SK-N-SH (cell line): ENCODE data around the gene PAPOLA. TPM values are rescaled to one million over a fixed set of nuclear protein-coding genes. Genes with fewer than 3 reads are reported as not detected.
A peak's percentile ranks its signal among the peaks of the same experiment; 100 is the strongest.

ENCODE experiments used
- CTCF ChIA-PET: fragments of 300-600, 350-600 bp; formaldehyde crosslinking; extraction: SDS; loops from one replicate; lab custom pipeline; 2021; lab: Yijun Ruan, JAX
- POLR2A ChIA-PET: fragments of 350-600 bp; sonication (Branson Sonifier 250); formaldehyde crosslinking; extraction: SDS; loops from one replicate; lab custom pipeline; 2020; ENCODE audit warnings: antibody characterized with exemption, inconsistent platforms; lab: Yijun Ruan, JAX
- DNase-seq: peaks from one replicate; pipeline ENCODE4 v3.0.0; 2012
- H2AFZ ChIP-seq: fragments of 200-600 bp; sonication (generic); 2 replicates; pipeline ENCODE4 v1.8.1; 2016; ENCODE audit warnings: antibody characterized with exemption, mild to moderate bottlenecking, low read depth
- H3F3A ChIP-seq: fragments of 200-600 bp; sonication (generic); replicated peaks from 2 replicates; pipeline ENCODE3; 2016; ENCODE audit warnings: antibody characterized with exemption, mild to moderate bottlenecking; ENCODE audit not compliant: insufficient read depth
- H3K27ac ChIP-seq, 2 experiments: fragments of 200-500 bp in 1 of 2; fragments of 200-600 bp in 1 of 2; sonication (Bioruptor generic) in 1 of 2; sonication (generic), shearing (Covaris generic) in 1 of 2; 2 replicates each; pipeline versions ENCODE4 v1.5.1 to v1.6.1; 2014 to 2016; ENCODE audit warnings: low read depth in 2 of 2, inconsistent platforms in 1 of 2, low read length in 1 of 2, mild to moderate bottlenecking in 1 of 2, mixed read lengths in 1 of 2
- H3K27me3 ChIP-seq: fragments of 200-600 bp; sonication (generic), shearing (Covaris generic); 2 replicates; pipeline ENCODE4 v1.6.1; 2016; ENCODE audit warnings: mixed run types; ENCODE audit not compliant: insufficient read depth
- H3K36me3 ChIP-seq, 2 experiments: fragments of 200-500 bp in 1 of 2; fragments of 200-600 bp in 1 of 2; sonication (Bioruptor generic) in 1 of 2; sonication (generic) in 1 of 2; replicated peaks in 1 of 2; 2 replicates each; pipeline versions ENCODE3 to v1.5.1; 2014 to 2016; ENCODE audit warnings: low read length in 1 of 2, mild to moderate bottlenecking in 1 of 2; ENCODE audit not compliant: insufficient read depth in 2 of 2, control insufficient read depth in 1 of 2
- H3K4me1 ChIP-seq, 2 experiments: fragments of 200-500 bp in 1 of 2; fragments of 200-600 bp in 1 of 2; sonication (Bioruptor generic) in 1 of 2; sonication (generic), shearing (Covaris generic) in 1 of 2; 2 replicates each; pipeline versions ENCODE4 v1.5.1 to v1.6.1; 2014 to 2016; ENCODE audit warnings: low read depth in 1 of 2, low read length in 1 of 2, mixed run types in 1 of 2; ENCODE audit not compliant: insufficient read depth in 2 of 2, control insufficient read depth in 1 of 2
- H3K4me2 ChIP-seq: fragments of 200-600 bp; sonication (generic), shearing (Covaris generic); 2 replicates; pipeline ENCODE4 v1.6.1; 2017; ENCODE audit warnings: mixed run types
- H3K4me3 ChIP-seq, 2 experiments: fragments of 200-500 bp in 1 of 2; fragments of 200-600 bp in 1 of 2; sonication (Bioruptor generic) in 1 of 2; sonication (generic), shearing (Covaris generic) in 1 of 2; 2 replicates each; pipeline versions ENCODE4 v1.5.1 to v1.8.1; 2014 to 2016; ENCODE audit warnings: low read depth in 2 of 2, inconsistent platforms in 1 of 2, low read length in 1 of 2, mild to moderate bottlenecking in 1 of 2, mixed read lengths in 1 of 2, moderate library complexity in 1 of 2
- H3K79me2 ChIP-seq: fragments of 200-600 bp; sonication (generic); 2 replicates; pipeline ENCODE4 v1.8.1; 2017; ENCODE audit warnings: mild to moderate bottlenecking; ENCODE audit not compliant: insufficient read depth
- H3K9ac ChIP-seq: fragments of 200-600 bp; sonication (generic); 2 replicates; pipeline ENCODE4 v1.6.1; 2017; ENCODE audit warnings: mixed run types
- H3K9me2 ChIP-seq: fragments of 200-600 bp; sonication (generic); 2 replicates; pipeline ENCODE4 v1.6.1; 2017; ENCODE audit warnings: mixed run types
- H3K9me3 ChIP-seq: fragments of 200-600 bp; sonication (generic); 2 replicates; pipeline ENCODE4 v1.6.1; 2017; ENCODE audit warnings: mixed run types, mild to moderate bottlenecking, moderate library complexity
- H4K20me1 ChIP-seq: fragments of 200-600 bp; sonication (generic); 2 replicates; pipeline ENCODE4 v1.6.1; 2017; ENCODE audit warnings: mild to moderate bottlenecking, mixed run types; ENCODE audit not compliant: insufficient read depth
- CTCF ChIP-seq: fragments of 200-600 bp; sonication (generic); IDR thresholded peaks from 2 replicates; pipeline ENCODE4 v1.6.1; 2017; ENCODE audit warnings: antibody characterized with exemption, mild to moderate bottlenecking, moderate library complexity
- FOXJ3 ChIP-seq: sonication (generic); formaldehyde crosslinking; IDR thresholded peaks from 2 replicates; pipeline ENCODE4 v1.5.1; 2020; ENCODE audit warnings: mild to moderate bottlenecking, missing genetic modification reagents
- FOXM1 ChIP-seq: IDR thresholded peaks from 2 replicates; pipeline ENCODE4 v1.4.0; 2012; ENCODE audit warnings: low read depth, mild to moderate bottlenecking
- GABPA ChIP-seq: IDR thresholded peaks from 2 replicates; pipeline ENCODE4 v1.4.0; 2012; ENCODE audit warnings: low read depth, mild to moderate bottlenecking
- MAX ChIP-seq: IDR thresholded peaks from 2 replicates; pipeline ENCODE4 v1.4.0; 2012; ENCODE audit warnings: low read depth
- MEF2A ChIP-seq: IDR thresholded peaks from 2 replicates; pipeline ENCODE4 v1.4.0; 2012; ENCODE audit warnings: low read depth, borderline replicate concordance
- MXI1 ChIP-seq: IDR thresholded peaks from 2 replicates; pipeline ENCODE4 v1.6.1; 2012; ENCODE audit warnings: mild to moderate bottlenecking, low read depth, low read length, improper control_type of control experiment
- NRF1 ChIP-seq: IDR thresholded peaks from 2 replicates; pipeline ENCODE4 v1.6.1; 2012; ENCODE audit warnings: low read depth, mild to moderate bottlenecking, low read length
- POLR2AphosphoS5 ChIP-seq: IDR thresholded peaks from 2 replicates; pipeline ENCODE4 v1.6.1; 2012; ENCODE audit warnings: low read depth, low read length
- RAD21 ChIP-seq: IDR thresholded peaks from 2 replicates; pipeline ENCODE4 v1.6.1; 2012; ENCODE audit warnings: mild to moderate bottlenecking, low read length
- RCOR1 ChIP-seq: fragments of 150-350 bp; IDR thresholded peaks from 2 replicates; pipeline ENCODE4 v1.6.1; 2017; ENCODE audit warnings: antibody characterized with exemption, low read length
- SIN3A ChIP-seq: IDR thresholded peaks from 2 replicates; pipeline ENCODE4 v1.6.1; 2012; ENCODE audit warnings: low read depth, mild to moderate bottlenecking, low read length, moderate library complexity, borderline replicate concordance
- TAF1 ChIP-seq: IDR thresholded peaks from 2 replicates; pipeline ENCODE4 v1.6.1; 2012; ENCODE audit warnings: low read depth, mild to moderate bottlenecking, low read length, moderate library complexity, borderline replicate concordance
- TCF12 ChIP-seq: IDR thresholded peaks from 2 replicates; pipeline ENCODE4 v1.4.0; 2012
- YY1 ChIP-seq: IDR thresholded peaks from 2 replicates; pipeline ENCODE4 v1.4.0; 2012; ENCODE audit warnings: low read depth, mild to moderate bottlenecking
- WGBS: methylation state at CpG from one replicate; pipeline ENCODE4 v1.1.6; 2017; ENCODE audit warnings: low lambda C conversion rate; 5-methylcytosine and 5-hydroxymethylcytosine counted together
- polyA plus RNA-seq, 3 experiments: library from polyadenylated mRNA; depleted of rRNA; stranded (reverse); fragments of >200 nt; gene quantifications; 2 replicates each; pipeline ENCODE4 v1.2.3, GENCODE V29; 2012
- TF ChIP-seq, protein P1 (sequence below): IDR thresholded peaks from 2 replicates; pipeline ENCODE4 v1.4.0; 2012; ENCODE audit warnings: low read depth, borderline replicate concordance
- TF ChIP-seq, protein P2 (sequence below): fragments of 150-350 bp; IDR thresholded peaks from 2 replicates; pipeline ENCODE4 v1.6.1; 2016; ENCODE audit warnings: mild to moderate bottlenecking, low read depth, low read length

The PAPOLA gene
- polyA plus RNA-seq (2012; rRNA removed) = 53.7 and 78.0 TPM in 2 replicates
- polyA plus RNA-seq (2012; cell fraction: cytosol; rRNA removed) = 68.4 and 78.0 TPM in 2 replicates
- 58.4 and 105 TPM in 2 replicates for polyA plus RNA-seq (2012; cell fraction: nucleus; rRNA removed)

DNA sequence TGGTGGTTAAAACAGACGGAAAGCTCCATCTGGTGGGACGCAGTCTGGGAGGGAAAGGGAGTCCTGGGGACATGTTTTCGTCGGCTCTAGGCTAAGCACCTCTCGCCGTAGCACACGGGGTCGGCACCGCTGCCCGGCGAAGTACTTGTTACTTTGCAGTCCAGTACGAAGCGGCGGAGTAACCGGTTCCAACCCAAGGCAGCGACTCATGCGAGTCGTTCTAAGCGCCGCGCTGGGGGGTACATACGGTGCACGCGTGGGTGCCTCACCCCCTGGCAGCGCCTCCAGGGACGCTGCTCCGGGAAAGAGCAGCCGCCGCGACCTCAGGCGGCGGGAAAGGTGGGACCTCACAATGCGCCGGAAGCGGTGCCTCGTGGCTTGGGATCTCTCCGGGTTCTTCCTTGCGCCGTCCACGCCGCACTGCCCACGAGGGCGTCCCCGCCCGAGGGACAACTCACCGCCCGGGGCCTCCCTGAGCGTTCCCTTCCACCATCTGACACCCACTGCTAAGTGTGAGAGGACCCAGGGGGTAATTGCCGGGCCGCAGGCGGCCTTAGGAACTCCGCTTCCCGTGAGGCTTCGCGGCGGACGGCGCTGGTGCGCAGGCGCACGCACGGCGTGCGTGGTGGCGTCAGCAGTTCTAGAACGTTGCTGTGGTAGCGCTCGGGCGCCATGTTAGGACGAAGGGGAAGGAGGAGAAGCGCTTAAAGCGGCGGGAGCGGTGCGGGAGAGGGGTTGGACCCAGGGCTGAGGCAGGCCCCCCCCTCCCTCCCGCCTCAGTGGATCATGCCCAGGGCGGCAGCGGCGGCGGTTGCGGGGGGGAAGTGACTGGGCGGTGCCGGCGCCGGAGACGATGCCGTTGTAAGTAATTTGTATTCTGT is at the start of gene PAPOLA:
PAPOLA (plus strand) TSS at position 643 of the 881 bp plus-strand sequence; CDS start at position 854, 211 bp downstream.
- WGBS = 2% methylated on average over 13 of the region's 87 CpGs
- Histone ChIP-seq H3K79me2 (peaks cover 46% of the 10 kb centered on the region), H4K20me1 (peaks cover 40% of the 10 kb centered on the region), H3K9me3 (no peaks in the 10 kb centered on the region), H3K4me1 (peaks cover 12 to 15% of the 10 kb centered on the region in 2 experiments; a peak in 3 of 4 replicates), H3F3A (no peaks in the 10 kb centered on the region), H3K36me3 (peaks cover 0 to 4% of the 10 kb centered on the region in 2 experiments), H3K9ac (peak within 1 kb of the TSS; percentile 84), H3K4me3 (peak within 1 kb of the TSS; percentile 84 to 86), H2AFZ (peak within 1 kb of the TSS; percentile 82), H3K27ac (peak within 1 kb of the TSS; percentile 86 to 93), H3K9me2 (no peaks in the 10 kb centered on the region), H3K27me3 (no peaks in the 10 kb centered on the region), H3K4me2 (peak within 1 kb of the TSS; percentile 79)
- DNase-seq = peak; percentile 93
- CTCF ChIA-PET = interaction anchor here (1.2 kb wide), 1 partner anchor 401 kb away, joined by 3 read pairs; no protein-coding TSS in a partner anchor
- POLR2A ChIA-PET = interaction anchor here (1.0 kb wide), 1 partner anchor 10 kb away, joined by 3 read pairs; no protein-coding TSS in a partner anchor
- TF ChIP-seq TCF12 (0 out of 2 replicates have a peak, but pooled peaks have one; percentile 10), NRF1 (peak; percentile 97), MAX (peak; percentile 90), POLR2AphosphoS5 (peak; percentile 90), TAF1 (peak; percentile 83), MXI1 (peak; percentile 65), CTCF (peak; percentile 21; the same call in 1 of the 2 replicates), MEF2A (no peak), RCOR1 (peak; percentile 4; the same call in 1 of the 2 replicates), FOXM1 (no peak), FOXJ3 (CRISPR knock-in tag) (no peak), SIN3A (0 out of 2 replicates have a peak, but pooled peaks have one; percentile 28), RAD21 (no peak), YY1 (peak; percentile 91), GABPA (peak; percentile 55; the same call in 1 of the 2 replicates)
- TF ChIP-seq, protein P1, sequence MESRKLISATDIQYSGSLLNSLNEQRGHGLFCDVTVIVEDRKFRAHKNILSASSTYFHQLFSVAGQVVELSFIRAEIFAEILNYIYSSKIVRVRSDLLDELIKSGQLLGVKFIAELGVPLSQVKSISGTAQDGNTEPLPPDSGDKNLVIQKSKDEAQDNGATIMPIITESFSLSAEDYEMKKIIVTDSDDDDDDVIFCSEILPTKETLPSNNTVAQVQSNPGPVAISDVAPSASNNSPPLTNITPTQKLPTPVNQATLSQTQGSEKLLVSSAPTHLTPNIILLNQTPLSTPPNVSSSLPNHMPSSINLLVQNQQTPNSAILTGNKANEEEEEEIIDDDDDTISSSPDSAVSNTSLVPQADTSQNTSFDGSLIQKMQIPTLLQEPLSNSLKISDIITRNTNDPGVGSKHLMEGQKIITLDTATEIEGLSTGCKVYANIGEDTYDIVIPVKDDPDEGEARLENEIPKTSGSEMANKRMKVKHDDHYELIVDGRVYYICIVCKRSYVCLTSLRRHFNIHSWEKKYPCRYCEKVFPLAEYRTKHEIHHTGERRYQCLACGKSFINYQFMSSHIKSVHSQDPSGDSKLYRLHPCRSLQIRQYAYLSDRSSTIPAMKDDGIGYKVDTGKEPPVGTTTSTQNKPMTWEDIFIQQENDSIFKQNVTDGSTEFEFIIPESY = no peak
- TF ChIP-seq, protein P2, sequence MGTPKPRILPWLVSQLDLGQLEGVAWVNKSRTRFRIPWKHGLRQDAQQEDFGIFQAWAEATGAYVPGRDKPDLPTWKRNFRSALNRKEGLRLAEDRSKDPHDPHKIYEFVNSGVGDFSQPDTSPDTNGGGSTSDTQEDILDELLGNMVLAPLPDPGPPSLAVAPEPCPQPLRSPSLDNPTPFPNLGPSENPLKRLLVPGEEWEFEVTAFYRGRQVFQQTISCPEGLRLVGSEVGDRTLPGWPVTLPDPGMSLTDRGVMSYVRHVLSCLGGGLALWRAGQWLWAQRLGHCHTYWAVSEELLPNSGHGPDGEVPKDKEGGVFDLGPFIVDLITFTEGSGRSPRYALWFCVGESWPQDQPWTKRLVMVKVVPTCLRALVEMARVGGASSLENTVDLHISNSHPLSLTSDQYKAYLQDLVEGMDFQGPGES = no peak
